Ammon's horn (tissue), 1 donor: ENCODE measurements around the gene PLEKHH1.

Source experiments
- DNase-seq: peaks from one replicate; pipeline ENCODE4 v3.0.0-alpha.2; 2016; ENCODE audit warnings: low spot score

PLEKHH1 gene

GRCh38 chr14:67567654-67568053, 34.6 kb downstream of the PLEKHH1 start:
- no peak for DNase-seq

GRCh38 chr14:67569011-67569650, 36.0 kb downstream of the PLEKHH1 start:
- DNase-seq, result no peak

GRCh38 chr14:67569651-67570290, 36.7 kb downstream of the PLEKHH1 start:
- DNase-seq, result no peak

- DNase-seq, result no peak
These were observed 37.4 kb downstream of the PLEKHH1 start for GRCh38 chr14:67570453-67570852.

- peak; percentile 83 for DNase-seq
These were observed 38.3 kb downstream of the PLEKHH1 start for GRCh38 chr14:67571275-67571990.

- DNase-seq, result no peak
These were observed 38.9 kb downstream of the PLEKHH1 start for GRCh38 chr14:67571991-67572323.

GRCh38 chr14:67572608-67573007, 39.5 kb downstream of the PLEKHH1 start:
- DNase-seq, result no peak

- no peak for DNase-seq
These were observed 40.3 kb downstream of the PLEKHH1 start for GRCh38 chr14:67573228-67574010.

GRCh38 chr14:67574156-67574555, 41.1 kb downstream of the PLEKHH1 start:
- no peak for DNase-seq

GRCh38 chr14:67574806-67575205, 41.7 kb downstream of the PLEKHH1 start:
- DNase-seq, result no peak

- DNase-seq, result no peak
These were observed 42.6 kb downstream of the PLEKHH1 start for GRCh38 chr14:67575684-67576083.

GRCh38 chr14:67576216-67576955, 43.3 kb downstream of the PLEKHH1 start:
- no peak for DNase-seq

- no peak for DNase-seq
These were observed 44.2 kb downstream of the PLEKHH1 start for GRCh38 chr14:67577181-67577808.

GRCh38 chr14:67577909-67578749, 45.0 kb downstream of the PLEKHH1 start:
- no peak for DNase-seq

- no peak for DNase-seq
These were observed 46.0 kb downstream of the PLEKHH1 start for GRCh38 chr14:67579040-67579439.

GRCh38 chr14:67579636-67580035, 46.5 kb downstream of the PLEKHH1 start:
- DNase-seq, result no peak

- DNase-seq, result peak; percentile 51
These were observed 47.5 kb downstream of the PLEKHH1 start for GRCh38 chr14:67580336-67581171.

GRCh38 chr14:67581643-67582042, 48.6 kb downstream of the PLEKHH1 start:
- no peak for DNase-seq

- no peak for DNase-seq
These were observed 49.0 kb downstream of the PLEKHH1 start for GRCh38 chr14:67582061-67582460.
